HG03095 (cell line): ENCODE results near the gene CHMP4B.

Source experiments
- ATAC-seq: cut with Tn5 transposase; IDR thresholded peaks from one replicate; pipeline ENCODE4 v1.9.1; 2021; ENCODE audit warnings: moderate library complexity; ENCODE audit not compliant: unreplicated experiment

The CHMP4B gene

GRCh38 chr20:33810885-33811775 is at the start of gene CHMP4B:
Gene CHMP4B, plus strand, starts transcription at chr20:33811348. Its CDS starts 121 bp downstream, at chr20:33811469.
- ATAC-seq, result peak; percentile 96

GRCh38 chr20:33761698-33762250 is 49.4 kb upstream of the CHMP4B start:
- no peak for ATAC-seq

- no peak for ATAC-seq
Measured at GRCh38 chr20:33765099-33765498, 46.0 kb upstream of the CHMP4B start.

- ATAC-seq, result no peak
Measured at GRCh38 chr20:33765592-33765991, 45.6 kb upstream of the CHMP4B start.

- no peak for ATAC-seq
Measured at GRCh38 chr20:33766686-33767085, 44.5 kb upstream of the CHMP4B start.

GRCh38 chr20:33767777-33768138 is 43.4 kb upstream of the CHMP4B start:
- no peak for ATAC-seq

GRCh38 chr20:33769043-33769442 is 42.1 kb upstream of the CHMP4B start:
- ATAC-seq, result no peak

GRCh38 chr20:33770005-33770404 is 41.1 kb upstream of the CHMP4B start:
- no peak for ATAC-seq

GRCh38 chr20:33771938-33772337 is 39.2 kb upstream of the CHMP4B start:
- no peak for ATAC-seq

GRCh38 chr20:33772439-33772838 is 38.7 kb upstream of the CHMP4B start:
- ATAC-seq, result no peak

- ATAC-seq, result peak; percentile 59
Measured at GRCh38 chr20:33773412-33774089, 37.6 kb upstream of the CHMP4B start.

- no peak for ATAC-seq
Measured at GRCh38 chr20:33777816-33778215, 33.3 kb upstream of the CHMP4B start.

GRCh38 chr20:33781133-33781532 is 30.0 kb upstream of the CHMP4B start:
- ATAC-seq, result no peak

- ATAC-seq, result no peak
Measured at GRCh38 chr20:33781945-33782344, 29.2 kb upstream of the CHMP4B start.

- no peak for ATAC-seq
Measured at GRCh38 chr20:33783256-33783655, 27.9 kb upstream of the CHMP4B start.

- ATAC-seq, result no peak
Measured at GRCh38 chr20:33783818-33784217, 27.3 kb upstream of the CHMP4B start.

- ATAC-seq, result no peak
Measured at GRCh38 chr20:33784225-33784624, 26.9 kb upstream of the CHMP4B start.

GRCh38 chr20:33785503-33785902 is 25.6 kb upstream of the CHMP4B start:
- ATAC-seq, result no peak

- ATAC-seq, result no peak
Measured at GRCh38 chr20:33787253-33787891, 23.8 kb upstream of the CHMP4B start.

GRCh38 chr20:33788351-33789049 is 22.6 kb upstream of the CHMP4B start:
- ATAC-seq, result no peak
